ENCODE results near the gene PLA1A. TPM values are rescaled to one million over a fixed set of nuclear protein-coding genes. Genes with fewer than 3 reads are reported as not detected.
A peak's percentile ranks its signal among the peaks of the same experiment; 100 is the strongest.

The PLA1A gene
- total RNA-seq, 1 donor from 2014 or later = 37.6 TPM

DNA sequence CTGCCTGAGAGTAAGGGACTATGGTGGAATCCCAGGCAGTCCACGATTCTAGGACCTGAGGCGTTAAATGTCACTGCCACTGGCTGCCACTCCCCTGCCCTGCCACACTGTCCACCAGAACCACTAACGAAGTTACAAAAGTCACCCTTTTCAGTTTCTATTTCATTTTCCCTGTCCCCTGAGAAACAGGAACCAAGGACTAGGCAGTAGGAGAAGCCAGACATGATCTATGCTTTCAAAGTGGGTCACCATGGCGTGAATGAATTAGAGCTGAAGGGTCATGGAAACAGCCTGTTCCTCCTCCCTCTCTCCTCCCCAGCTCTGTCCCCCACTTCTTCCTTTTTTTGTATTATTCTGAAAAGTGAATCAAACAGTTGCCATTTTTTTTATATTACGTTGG lies 27.5 kb upstream of the PLA1A start:
- no peaks in the 10 kb centered on the region for H3K9me3 ChIP-seq

DNA sequence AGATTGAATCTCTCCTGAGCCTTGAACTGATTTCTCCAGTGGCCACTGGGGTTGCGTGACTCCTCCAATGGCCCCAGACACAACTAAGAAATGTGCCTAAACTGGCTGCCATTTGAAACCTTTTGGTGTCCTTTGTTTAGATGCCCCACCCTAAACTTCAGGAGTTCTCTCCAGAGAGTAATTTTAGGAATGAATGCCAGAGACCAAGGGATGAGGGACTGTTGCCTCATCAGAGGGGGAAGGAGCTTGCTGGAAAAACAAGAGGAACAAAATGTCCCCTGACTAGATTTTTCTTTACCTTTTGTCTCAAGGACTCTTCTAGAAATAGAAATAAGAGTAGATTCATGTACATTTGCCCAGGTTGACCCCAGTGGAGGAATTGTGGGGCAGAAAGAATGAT lies 26.5 kb upstream of the PLA1A start:
- Histone ChIP-seq H3K36me3 (no peaks in the 10 kb centered on the region), H3K27ac (peak overlapping the region; percentile 70), H3K4me1 (no peaks in the 10 kb centered on the region), H3K4me3 (no peak overlapping the region), H3K27me3 (no peaks in the 10 kb centered on the region), H3K9me3 (no peaks in the 10 kb centered on the region)
- intact Hi-C loops (cut with DNase I) = no loop called here
- DNase-seq (no peak), ATAC-seq (no peak)
- no peak for TF ChIP-seq CTCF (IDR thresholded peaks at IDR 0.05)

More for the DNA sequence above, 27.5 kb upstream of the PLA1A start:
- Histone ChIP-seq H3K36me3 (no peaks in the 10 kb centered on the region), H3K4me1 (no peaks in the 10 kb centered on the region), H3K27ac (peak overlapping the region; percentile 70), H3K4me3 (no peak overlapping the region), H3K27me3 (no peaks in the 10 kb centered on the region)
- intact Hi-C loops (cut with DNase I) = no loop called here
- TF ChIP-seq CTCF (IDR thresholded peaks at IDR 0.05) = no peak
- DNase-seq (no peak), ATAC-seq (peak; percentile 95)

GRCh38 chr3:119571688-119572087 lies 26.0 kb upstream of the PLA1A start:
- peak; percentile 47 for ATAC-seq
- no peaks in the 10 kb centered on the region for H3K4me1 ChIP-seq

DNA sequence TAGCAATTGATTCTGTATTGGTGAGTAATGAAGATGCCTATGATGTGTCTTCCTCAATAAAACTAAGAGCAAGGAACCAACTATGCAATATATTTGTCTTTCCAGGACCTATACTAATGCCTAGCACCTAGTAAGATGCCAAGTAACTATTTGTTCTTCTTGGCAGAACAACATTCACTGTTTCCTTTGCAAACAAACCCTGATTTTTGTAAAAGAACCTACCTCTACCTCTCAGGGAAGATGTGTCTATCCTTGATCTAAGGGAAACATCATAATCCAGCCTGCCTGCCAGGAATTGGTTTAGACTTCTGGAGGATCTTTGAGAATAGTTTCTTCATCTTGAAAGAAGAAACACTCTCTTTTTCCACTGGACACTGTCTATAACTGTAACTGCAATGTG lies 22.2 kb upstream of the PLA1A start:
- H3K27me3 ChIP-seq = no peaks in the 10 kb centered on the region
- intact Hi-C loops (cut with DNase I) = no loop called here
- no peaks in the 10 kb centered on the region for H3K36me3 ChIP-seq
- H3K27ac ChIP-seq = no peak overlapping the region
- no peak overlapping the region for H3K4me3 ChIP-seq
- no peak for DNase-seq
- no peak for TF ChIP-seq CTCF (IDR thresholded peaks at IDR 0.05)
- H3K4me1 ChIP-seq = peaks cover 8% of the 10 kb centered on the region
- no peaks in the 10 kb centered on the region for H3K9me3 ChIP-seq
- no peak for ATAC-seq

More at GRCh38 chr3:119571688-119572087, 26.0 kb upstream of the PLA1A start:
- H3K27ac ChIP-seq = peak overlapping the region; percentile 70
- TF ChIP-seq CTCF (IDR thresholded peaks at IDR 0.05) = no peak
- intact Hi-C loops (cut with DNase I) = no loop called here
- no peaks in the 10 kb centered on the region for H3K27me3 ChIP-seq
- H3K9me3 ChIP-seq = no peaks in the 10 kb centered on the region
- no peak for DNase-seq
- no peaks in the 10 kb centered on the region for H3K36me3 ChIP-seq
- no peak overlapping the region for H3K4me3 ChIP-seq

DNA sequence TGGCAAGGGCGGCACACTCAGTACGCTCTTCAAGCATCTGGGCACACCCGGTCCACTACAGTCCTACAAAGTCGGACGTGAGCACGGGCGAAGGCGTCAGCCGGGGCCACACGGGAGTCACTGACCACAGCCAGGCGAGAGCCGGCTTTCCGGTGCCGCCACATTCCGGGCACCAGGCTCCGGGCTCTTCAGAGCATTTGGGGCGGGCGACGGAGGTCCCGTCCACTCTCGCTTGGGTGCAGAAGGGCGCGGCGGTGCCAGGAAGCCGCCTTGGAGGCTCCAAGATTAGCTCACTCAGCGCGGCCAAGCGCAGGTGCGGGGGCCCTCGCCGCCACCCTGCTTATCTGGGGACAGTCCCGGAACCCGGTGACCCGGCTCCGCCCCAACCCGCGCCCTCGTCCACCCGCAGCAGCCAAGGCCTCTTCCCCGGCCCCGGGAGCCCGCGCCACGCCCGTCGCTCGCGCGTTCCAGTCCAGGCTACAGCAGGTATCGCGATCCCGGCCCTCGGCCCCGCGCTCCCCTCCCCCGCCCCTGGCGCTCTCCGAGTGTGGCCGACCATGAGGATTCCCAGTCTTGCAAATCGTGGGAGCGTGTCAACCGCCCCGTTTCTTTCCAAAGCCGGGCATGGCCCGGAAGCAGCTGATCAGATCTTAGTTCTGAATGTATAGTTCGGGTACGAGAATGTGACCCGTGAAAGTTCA lies 18.2 kb upstream of the PLA1A start, which contains the start of gene ADPRH:
TSS of gene ADPRH (plus strand) at position 127 of the 701 bp plus-strand sequence. CDS start 2,678 bp downstream, outside the sequence.
- intact Hi-C loops (cut with DNase I) = no loop called here
- H3K4me3 ChIP-seq = peak within 1 kb of the TSS; percentile 66
- no peaks in the 10 kb centered on the region for H3K9me3 ChIP-seq
- no peak for TF ChIP-seq CTCF (IDR thresholded peaks at IDR 0.05)
- peak; percentile 97 for DNase-seq
- H3K27ac ChIP-seq = peak within 1 kb of the TSS; percentile 98
- H3K27me3 ChIP-seq = no peaks in the 10 kb centered on the region
- H3K36me3 ChIP-seq = no peaks in the 10 kb centered on the region
- H3K4me1 ChIP-seq = peaks cover 20% of the 10 kb centered on the region
- ATAC-seq = peak; percentile 96

Data from upper lobe of right lung (tissue), 1 donor.